GM12878 (cell line): ENCODE data around the gene RNU1-3.
"Not testable (repeated sequence)": the region's sequence is repeated elsewhere in the genome, so short reads cannot be mapped to it uniquely, and the experiment has no call there.

Experiments
- ATF3 ChIP-seq: IDR thresholded peaks from 2 replicates; pipeline ENCODE4 v1.6.1; 2011; ENCODE audit warnings: low read depth, mild to moderate bottlenecking, low read length, moderate library complexity, borderline replicate concordance; ENCODE audit errors: extremely low read depth
- GABPA ChIP-seq: IDR thresholded peaks from 2 replicates; pipeline ENCODE4 v1.6.1; 2014; ENCODE audit warnings: antibody characterized with exemption, low read depth, mild to moderate bottlenecking, inconsistent platforms
- POLR2A ChIP-seq: IDR thresholded peaks from 2 replicates; pipeline ENCODE4 v1.6.1; 2011; ENCODE audit warnings: low read depth, mild to moderate bottlenecking, low read length
- ZNF274 ChIP-seq: IDR thresholded peaks from one replicate; pipeline ENCODE4 v1.8.0; 2011; ENCODE audit not compliant: insufficient read length, insufficient read depth

- TF ChIP-seq GABPA, POLR2A, ZNF274, ATF3: not testable (repeated sequence)
Measured at GRCh38 chr1:16648756-16649155, 18.0 kb downstream of the RNU1-3 start.
